GM15510 (cell line): ENCODE data around the gene CPNE2.

ENCODE experiments used
- POLR2A ChIP-seq: IDR thresholded peaks from 3 replicates; pipeline ENCODE4 v1.6.1; 2011; ENCODE audit warnings: borderline replicate concordance; ENCODE audit not compliant: insufficient read length; ENCODE audit errors: extremely low read depth

Gene CPNE2

GRCh38 chr16:57061084-57061905, 31.1 kb upstream of the CPNE2 start:
- TF ChIP-seq POLR2A = no peak

DNA sequence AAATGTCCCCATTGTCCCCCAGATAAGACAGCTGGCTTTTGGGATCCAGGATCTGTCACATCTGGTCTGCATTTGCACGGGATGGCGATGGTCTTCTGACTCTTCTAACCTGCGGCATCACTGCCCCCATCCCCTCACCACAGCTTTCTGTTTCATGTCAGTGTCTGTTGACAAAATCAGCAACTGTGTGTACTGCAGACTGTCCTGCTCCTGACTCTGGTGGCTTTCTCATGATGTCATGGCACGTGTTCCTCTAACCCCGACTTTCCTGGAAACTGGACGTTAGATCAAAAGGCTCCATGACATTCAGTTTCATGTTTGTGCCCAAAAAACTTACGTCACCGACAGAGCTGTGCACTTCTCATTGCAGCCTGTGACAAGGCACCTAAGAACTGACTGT, 30.1 kb upstream of the CPNE2 start:
- no peak for TF ChIP-seq POLR2A

- no peak for TF ChIP-seq POLR2A
Observed at GRCh38 chr16:57064995-57065394, 27.4 kb upstream of the CPNE2 start.

- TF ChIP-seq POLR2A = no peak
Observed at GRCh38 chr16:57066625-57067024, 25.8 kb upstream of the CPNE2 start.

DNA sequence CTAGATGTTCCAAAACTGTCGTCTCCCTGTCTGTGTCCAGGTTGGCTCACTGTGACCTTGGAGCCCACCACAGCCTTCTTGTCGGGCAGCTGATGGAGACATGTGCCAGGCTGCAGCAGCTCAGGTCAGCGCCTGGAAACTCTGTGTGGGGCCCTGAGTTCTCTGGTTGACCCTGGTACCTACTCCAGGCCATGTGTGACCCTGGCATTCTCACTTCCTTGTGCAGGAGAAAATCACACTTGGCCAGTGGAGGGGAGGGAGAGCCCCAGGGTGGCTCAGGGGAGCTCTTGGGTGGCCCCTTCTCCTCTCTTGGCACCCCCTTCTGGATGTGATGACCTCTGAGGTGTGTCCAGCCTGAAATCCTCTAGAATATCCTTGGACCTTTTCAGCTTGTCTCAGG, 25.0 kb upstream of the CPNE2 start:
- no peak for TF ChIP-seq POLR2A

GRCh38 chr16:57069053-57069452, 23.3 kb upstream of the CPNE2 start:
- TF ChIP-seq POLR2A = no peak

GRCh38 chr16:57069635-57070370, 22.6 kb upstream of the CPNE2 start:
- TF ChIP-seq POLR2A = no peak

GRCh38 chr16:57070424-57070823, 22.0 kb upstream of the CPNE2 start:
- TF ChIP-seq POLR2A = no peak

DNA sequence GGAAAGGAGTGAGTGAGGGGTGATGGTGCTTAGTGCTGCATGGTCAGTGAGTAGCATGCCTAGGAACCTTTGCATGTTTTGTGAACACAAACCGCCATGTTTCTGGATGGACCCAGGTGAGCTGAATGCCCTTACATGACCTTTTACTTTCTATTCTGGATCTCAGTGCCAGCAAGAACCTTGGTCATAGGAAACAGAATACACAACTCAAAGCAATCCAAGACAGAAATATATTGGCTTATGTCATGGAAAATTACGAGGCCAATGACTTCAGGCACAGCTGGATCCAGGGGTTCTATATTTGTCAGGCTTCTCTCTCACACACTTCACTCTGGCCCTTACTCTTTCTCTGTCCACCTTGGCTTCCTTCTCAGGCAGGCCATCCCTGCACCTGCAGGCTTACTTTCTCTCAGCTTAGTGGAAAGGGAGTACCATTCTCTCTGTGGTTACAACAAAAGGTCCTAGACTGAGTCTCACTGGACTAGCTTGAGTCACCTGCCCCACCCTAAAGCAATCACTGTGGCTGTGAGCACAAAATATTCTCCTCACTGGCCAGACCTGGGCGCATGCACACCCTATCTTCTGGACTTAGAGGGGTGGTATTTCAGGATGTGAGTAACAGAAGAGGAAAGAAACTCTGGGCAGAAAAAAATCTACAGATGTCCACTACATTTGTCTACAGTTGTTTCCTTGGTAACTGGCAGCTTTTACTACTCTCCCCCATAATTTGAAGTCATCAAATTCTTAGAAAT, 20.4 kb upstream of the CPNE2 start:
- TF ChIP-seq POLR2A = no peak

GRCh38 chr16:57072616-57073275, 19.6 kb upstream of the CPNE2 start:
- no peak for TF ChIP-seq POLR2A

DNA sequence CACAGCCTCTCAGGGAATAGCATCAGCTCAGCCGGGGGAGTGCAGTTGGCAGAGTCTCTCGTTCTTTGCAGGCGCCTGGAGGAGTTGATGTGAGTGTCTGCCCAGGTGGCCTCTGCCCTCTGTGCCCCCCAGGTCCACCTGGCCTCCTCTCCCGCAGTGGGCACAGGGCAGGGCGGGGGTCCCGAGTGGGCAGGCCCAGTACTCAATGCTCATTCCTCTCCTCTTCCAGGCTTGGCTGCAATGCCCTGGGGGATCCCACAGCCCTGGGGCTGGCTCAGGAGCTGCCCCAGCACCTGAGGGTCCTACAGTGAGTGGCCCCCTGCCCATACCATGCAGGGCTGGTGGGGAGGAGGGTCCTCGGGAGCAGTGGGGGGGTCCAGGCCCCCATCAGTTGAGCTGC, 14.7 kb upstream of the CPNE2 start:
- no peak for TF ChIP-seq POLR2A

GRCh38 chr16:57081744-57082143, 10.6 kb upstream of the CPNE2 start:
- no peak for TF ChIP-seq POLR2A

DNA sequence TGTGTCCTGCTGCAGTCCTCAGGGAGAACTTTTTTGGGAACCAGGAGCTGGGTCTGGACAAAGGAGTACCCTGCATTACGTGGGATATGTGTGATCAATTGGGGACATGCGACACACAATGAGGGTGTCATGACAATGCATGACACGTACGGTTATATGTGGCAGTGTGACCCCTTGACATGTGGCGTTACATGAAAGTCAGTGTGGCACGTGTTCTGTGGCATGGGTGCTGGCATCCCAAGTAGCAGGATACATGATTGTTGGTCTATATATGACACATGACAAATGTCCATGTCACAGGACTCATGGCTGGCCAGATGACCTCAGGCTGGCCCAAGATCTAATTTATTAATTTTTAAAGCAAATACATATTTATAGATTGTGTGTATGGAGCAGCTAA, 9.7 kb upstream of the CPNE2 start:
- TF ChIP-seq POLR2A = no peak

- no peak for TF ChIP-seq POLR2A
Observed at GRCh38 chr16:57083485-57084126, 8.8 kb upstream of the CPNE2 start.
